ACC112 (cell line): Measurements from ENCODE around the gene SYF2.

Experiments used
- H2AFZ ChIP-seq: fragments of 200-600 bp; sonication (generic); one replicate; pipeline ENCODE4 v1.6.0; 2017; ENCODE audit warnings: antibody characterized with exemption, low read length; ENCODE audit not compliant: unreplicated experiment
- H3K27ac ChIP-seq: fragments of 200-600 bp; sonication (generic); 2 replicates; pipeline ENCODE4 v1.5.1; 2014; ENCODE audit warnings: low read depth, mild to moderate bottlenecking, antibody characterized with exemption, low read length, moderate library complexity
- H3K27me3 ChIP-seq: fragments of 200-600 bp; sonication (generic); 2 replicates; pipeline ENCODE4 v1.6.1; 2014; ENCODE audit warnings: mild to moderate bottlenecking, antibody characterized with exemption, low read length, moderate library complexity, mixed read lengths; ENCODE audit not compliant: insufficient read depth
- H3K36me3 ChIP-seq: fragments of 200-600 bp; sonication (generic); 2 replicates; pipeline ENCODE4 v1.6.1; 2016; ENCODE audit warnings: mild to moderate bottlenecking, antibody characterized with exemption, low read length, moderate library complexity, mixed read lengths; ENCODE audit not compliant: insufficient read depth
- H3K4me1 ChIP-seq: fragments of 200-600 bp; sonication (generic); one replicate; pipeline ENCODE4 v1.6.1; 2016; ENCODE audit warnings: low read length, mixed read lengths; ENCODE audit not compliant: insufficient read depth, unreplicated experiment, control insufficient read depth
- H3K4me3 ChIP-seq: fragments of 200-600 bp; sonication (generic); 2 replicates; pipeline ENCODE4 v1.5.1; 2014; ENCODE audit warnings: mild to moderate bottlenecking, low read depth, low read length
- H3K79me2 ChIP-seq: fragments of 200-600 bp; sonication (generic); one replicate; pipeline ENCODE4 v1.6.0; 2016; ENCODE audit warnings: low read length; ENCODE audit not compliant: control insufficient read depth, unreplicated experiment, insufficient read depth

Gene SYF2

GRCh38 chr1:25183126-25183980 lies 48.9 kb downstream of the SYF2 start:
- no peaks in the 10 kb centered on the region for H3K4me1 ChIP-seq
- H2AFZ ChIP-seq = no peak overlapping the region
- no peak overlapping the region for H3K4me3 ChIP-seq
- H3K79me2 ChIP-seq = no peaks in the 10 kb centered on the region
- no peaks in the 10 kb centered on the region for H3K36me3 ChIP-seq
- peaks cover 11% of the 10 kb centered on the region; the same call in 1 of the 2 replicates for H3K27me3 ChIP-seq
- H3K27ac ChIP-seq = no peak overlapping the region

DNA sequence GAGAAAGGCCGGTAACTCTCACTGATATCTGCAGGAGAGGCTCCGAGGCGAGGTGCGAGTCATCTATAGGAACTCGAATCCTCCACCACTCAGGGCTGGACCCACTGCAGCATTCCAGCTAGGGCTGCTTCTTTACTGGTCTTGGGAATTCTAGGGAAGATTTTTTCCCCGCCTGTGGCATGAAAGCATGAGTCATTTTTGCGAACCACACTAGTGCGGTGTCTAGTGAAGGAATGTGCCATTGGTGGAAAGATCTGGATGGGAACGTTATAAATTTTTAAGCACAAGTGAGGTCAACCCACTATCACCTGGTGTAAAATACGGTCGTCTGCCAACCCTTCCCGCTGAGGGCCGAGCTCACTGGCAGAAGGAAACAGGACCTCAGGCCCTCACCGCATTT lies 49.7 kb downstream of the SYF2 start:
- Histone ChIP-seq H3K27ac (no peak overlapping the region), H2AFZ (no peak overlapping the region), H3K79me2 (no peaks in the 10 kb centered on the region), H3K27me3 (peaks cover 11% of the 10 kb centered on the region; the same call in 1 of the 2 replicates), H3K4me1 (no peaks in the 10 kb centered on the region), H3K4me3 (no peak overlapping the region), H3K36me3 (no peaks in the 10 kb centered on the region)

- Histone ChIP-seq H3K36me3 (no peaks in the 10 kb centered on the region), H3K4me3 (no peak overlapping the region), H3K27ac (no peak overlapping the region), H2AFZ (no peak overlapping the region), H3K27me3 (peaks cover 5% of the 10 kb centered on the region; the same call in 1 of the 2 replicates), H3K79me2 (no peaks in the 10 kb centered on the region), H3K4me1 (no peaks in the 10 kb centered on the region)
Observed at GRCh38 chr1:25180996-25181395, 51.3 kb downstream of the SYF2 start.

DNA sequence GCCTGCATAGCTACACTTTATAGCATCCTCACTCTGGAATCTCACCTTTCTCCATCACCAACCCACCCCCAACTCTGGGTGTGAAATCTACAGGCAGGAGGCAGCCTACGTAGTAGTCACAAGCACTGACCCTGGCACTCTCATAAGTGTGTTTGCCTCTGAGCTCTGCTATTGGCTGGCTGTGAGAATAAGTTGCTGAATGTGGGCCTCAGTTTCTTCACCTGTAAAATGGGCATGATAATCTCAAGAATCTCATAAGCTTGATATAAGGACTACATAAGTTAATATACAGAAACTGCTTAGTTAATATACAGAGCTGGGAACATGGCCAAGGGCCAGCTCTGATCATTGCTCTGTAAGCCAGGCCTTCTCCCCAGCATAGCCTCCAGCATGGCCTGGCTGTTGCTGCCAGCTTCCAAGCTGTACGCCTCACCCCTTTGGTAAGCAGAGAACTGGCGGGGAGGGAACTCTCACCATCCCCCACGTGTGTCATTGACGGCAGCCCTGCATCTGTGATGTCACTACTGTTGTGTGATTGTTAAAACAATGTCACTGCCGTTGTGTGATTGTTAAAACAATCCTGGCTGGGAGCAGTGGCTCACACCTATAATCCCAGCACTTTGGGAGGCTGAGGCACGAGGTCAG lies 53.3 kb downstream of the SYF2 start:
- no peaks in the 10 kb centered on the region for H3K36me3 ChIP-seq
- no peaks in the 10 kb centered on the region for H3K27me3 ChIP-seq
- H3K4me1 ChIP-seq = no peaks in the 10 kb centered on the region
- no peak overlapping the region for H3K4me3 ChIP-seq
- no peak overlapping the region for H3K27ac ChIP-seq
- no peak overlapping the region for H2AFZ ChIP-seq
- H3K79me2 ChIP-seq = no peaks in the 10 kb centered on the region

DNA sequence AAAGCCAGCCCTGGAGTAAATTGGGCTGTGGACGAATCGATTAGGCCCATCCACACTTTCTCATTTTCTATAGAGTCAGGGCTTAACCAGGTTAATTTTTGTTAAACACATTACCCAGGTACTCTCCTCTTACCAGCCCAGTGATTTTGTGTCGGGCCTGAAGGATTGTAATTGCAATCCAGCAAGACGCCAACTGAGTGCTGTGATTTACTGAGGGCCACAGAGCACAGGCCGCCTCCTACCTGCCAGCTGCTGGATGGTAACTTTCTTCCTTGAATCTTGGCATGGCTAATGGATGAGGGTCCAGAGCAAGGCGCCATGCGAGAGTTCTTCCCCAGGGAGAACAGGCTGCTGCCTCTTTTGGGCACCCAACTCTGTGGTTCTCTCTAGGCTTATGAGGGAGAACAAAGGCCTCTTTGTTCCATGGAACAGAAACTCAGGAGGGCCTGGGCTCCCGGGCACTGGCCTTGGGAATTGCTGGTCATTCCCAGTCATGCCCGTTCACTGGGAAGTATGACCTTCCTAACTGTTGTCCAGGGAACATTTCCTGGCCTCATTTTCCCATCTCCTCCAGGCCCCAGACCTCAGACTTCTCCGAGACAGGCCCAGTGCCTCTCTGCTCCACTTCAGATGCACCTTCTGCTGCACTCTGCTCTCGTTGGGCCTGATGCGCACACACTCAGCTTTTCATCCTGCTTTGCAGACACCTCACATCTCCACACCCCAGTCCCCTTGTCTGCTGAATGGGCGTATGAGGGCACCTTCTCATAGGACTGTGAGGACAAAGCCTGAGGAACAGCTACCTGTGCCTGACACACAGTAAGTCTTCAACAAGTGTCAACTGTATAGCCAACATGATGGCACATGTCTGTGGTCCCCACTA lies 57.3 kb downstream of the SYF2 start:
- H2AFZ ChIP-seq = no peak overlapping the region
- no peaks in the 10 kb centered on the region for H3K4me1 ChIP-seq
- no peak overlapping the region for H3K27ac ChIP-seq
- peaks cover 7% of the 10 kb centered on the region; the same call in 1 of the 2 replicates for H3K27me3 ChIP-seq
- no peaks in the 10 kb centered on the region for H3K79me2 ChIP-seq
- no peaks in the 10 kb centered on the region for H3K36me3 ChIP-seq
- no peak overlapping the region for H3K4me3 ChIP-seq

DNA sequence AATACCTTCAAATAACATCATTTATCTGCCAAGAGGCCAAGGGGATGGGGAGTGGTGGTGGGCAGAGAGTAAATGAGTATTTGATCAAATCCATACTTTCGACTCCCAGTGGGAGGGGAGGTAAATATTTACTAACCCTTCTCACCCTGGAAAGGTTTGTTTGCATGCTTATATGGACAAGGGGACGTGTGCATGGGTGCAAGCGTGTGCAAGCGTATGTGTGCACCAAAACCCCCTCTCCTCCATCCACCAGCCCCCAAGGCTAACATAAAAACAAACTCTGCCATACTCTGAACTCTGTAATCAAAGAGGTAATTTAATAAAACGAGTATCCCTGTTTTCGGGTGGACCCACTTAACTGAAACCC lies 58.0 kb downstream of the SYF2 start:
- Histone ChIP-seq H2AFZ (no peak overlapping the region), H3K27ac (no peak overlapping the region), H3K27me3 (peaks cover 7% of the 10 kb centered on the region; the same call in 1 of the 2 replicates), H3K4me1 (no peaks in the 10 kb centered on the region), H3K79me2 (no peaks in the 10 kb centered on the region), H3K4me3 (no peak overlapping the region), H3K36me3 (no peaks in the 10 kb centered on the region)

DNA sequence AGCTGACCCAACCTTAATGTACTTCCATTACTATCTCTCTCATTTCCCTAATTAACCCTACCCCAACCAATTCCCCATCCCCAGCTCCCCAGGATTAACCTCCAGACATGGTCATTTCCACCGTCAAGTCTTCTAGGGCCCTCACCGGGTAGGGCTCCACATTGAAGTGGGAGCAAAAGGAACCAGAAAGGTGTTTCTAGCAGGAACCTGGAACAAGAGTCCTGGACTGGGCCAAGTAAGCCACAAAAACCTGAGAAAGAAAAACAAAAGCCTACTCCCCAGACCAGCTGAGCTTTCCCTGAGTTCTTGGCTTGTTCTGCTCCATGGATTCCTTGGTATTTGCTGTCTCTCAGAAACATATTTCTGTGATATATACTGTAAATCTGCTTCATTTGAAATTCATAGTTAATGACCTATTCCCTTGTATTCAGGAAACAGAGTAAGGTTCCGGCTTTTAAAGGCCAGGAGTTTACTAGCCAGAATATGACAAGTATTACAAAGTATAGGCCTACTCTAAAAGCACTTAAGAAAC lies 58.4 kb downstream of the SYF2 start:
- Histone ChIP-seq H3K4me1 (no peaks in the 10 kb centered on the region), H3K4me3 (no peak overlapping the region), H2AFZ (no peak overlapping the region), H3K79me2 (no peaks in the 10 kb centered on the region), H3K27me3 (peaks cover 7% of the 10 kb centered on the region; the same call in 1 of the 2 replicates), H3K36me3 (no peaks in the 10 kb centered on the region), H3K27ac (no peak overlapping the region)
